Chondrocyte (in vitro differentiated cells): ENCODE data around the gene MRPL47. TPM values are rescaled to one million over a fixed set of nuclear protein-coding genes. Genes with fewer than 3 reads are reported as not detected.

Experiments
- DNase-seq: peaks from one replicate; pipeline ENCODE4 v3.0.0; 2021; ENCODE audit warnings: mixed read lengths, low spot score
- H3K27ac Mint-ChIP-seq: one replicate; pipeline ENCODE4 v1.8.0; 2021; ENCODE audit warnings: mild to moderate bottlenecking, moderate library complexity, mixed read lengths; ENCODE audit not compliant: unreplicated experiment
- H3K27me3 Mint-ChIP-seq: 2 replicates; pipeline ENCODE4 v1.8.0; 2021; ENCODE audit warnings: low read depth, mixed read lengths
- H3K36me3 Mint-ChIP-seq: 2 replicates; pipeline ENCODE4 v1.8.0; 2021; ENCODE audit warnings: low read depth, mixed read lengths
- H3K4me1 Mint-ChIP-seq: 2 replicates; pipeline ENCODE4 v1.8.0; 2021; ENCODE audit warnings: low read depth, mild to moderate bottlenecking, mixed read lengths
- H3K4me3 Mint-ChIP-seq: one replicate; pipeline ENCODE4 v1.8.0; 2021; ENCODE audit warnings: mild to moderate bottlenecking, moderate library complexity, mixed read lengths; ENCODE audit not compliant: unreplicated experiment
- H3K9me3 Mint-ChIP-seq: 2 replicates; pipeline ENCODE4 v1.8.0; 2021; ENCODE audit warnings: low read depth, mixed read lengths
- total RNA-seq: library from RNA; stranded (reverse); gene quantifications from 3 replicates; pipeline ENCODE4 v1.2.1, GENCODE V29; 2021
- TF ChIP-seq, protein P1 (sequence below): fragments of 200-600 bp; sonication (generic); IDR thresholded peaks from 2 replicates; pipeline ENCODE4 v1.5.0; 2021; ENCODE audit warnings: antibody characterized with exemption, mild to moderate bottlenecking, moderate library complexity

Gene MRPL47
- total RNA-seq, 1 donor from 2014 or later = 34.0 TPM

DNA sequence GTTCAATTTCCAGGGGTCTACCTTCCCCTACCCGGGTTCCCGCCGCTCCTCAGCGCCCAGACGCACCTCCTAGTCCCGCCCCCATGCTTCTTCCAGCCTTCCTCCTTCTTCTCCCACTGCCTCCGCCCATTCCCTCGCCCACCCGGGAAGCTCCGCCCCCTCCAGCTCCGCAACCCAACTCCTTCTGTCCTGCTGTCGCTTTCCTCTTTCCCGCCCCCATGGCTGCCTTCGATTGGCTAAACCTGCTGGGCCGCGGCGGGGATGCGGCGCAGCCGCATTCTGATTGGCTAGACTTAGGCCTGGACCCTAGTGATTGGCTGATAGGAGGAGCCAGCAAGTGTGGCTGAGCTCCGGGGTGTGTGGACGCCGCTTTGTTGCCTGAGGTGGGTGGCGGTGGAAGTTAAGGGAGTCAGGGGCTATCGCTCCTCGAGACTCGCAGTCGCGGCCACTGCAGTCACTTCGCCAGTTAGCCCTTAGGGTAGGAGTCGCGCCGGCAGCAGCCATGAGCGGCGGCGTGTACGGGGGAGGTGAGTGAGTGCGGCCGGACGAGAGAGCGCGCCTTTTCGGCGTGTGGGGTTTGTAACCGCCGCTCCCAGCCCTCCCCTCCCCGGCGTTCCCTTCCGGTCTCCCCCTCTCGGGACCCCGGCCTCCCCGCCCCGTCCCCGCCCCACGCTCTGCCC lies 41.7 kb downstream of the MRPL47 start, which contains the start of gene ACTL6A:
ACTL6A (plus strand) TSS at position 336 of the 680 bp plus-strand sequence; CDS start at position 503, 167 bp downstream.
- peak within 1 kb of the TSS; percentile 99 for H3K4me3 Mint-ChIP-seq
- TF ChIP-seq, protein P1, sequence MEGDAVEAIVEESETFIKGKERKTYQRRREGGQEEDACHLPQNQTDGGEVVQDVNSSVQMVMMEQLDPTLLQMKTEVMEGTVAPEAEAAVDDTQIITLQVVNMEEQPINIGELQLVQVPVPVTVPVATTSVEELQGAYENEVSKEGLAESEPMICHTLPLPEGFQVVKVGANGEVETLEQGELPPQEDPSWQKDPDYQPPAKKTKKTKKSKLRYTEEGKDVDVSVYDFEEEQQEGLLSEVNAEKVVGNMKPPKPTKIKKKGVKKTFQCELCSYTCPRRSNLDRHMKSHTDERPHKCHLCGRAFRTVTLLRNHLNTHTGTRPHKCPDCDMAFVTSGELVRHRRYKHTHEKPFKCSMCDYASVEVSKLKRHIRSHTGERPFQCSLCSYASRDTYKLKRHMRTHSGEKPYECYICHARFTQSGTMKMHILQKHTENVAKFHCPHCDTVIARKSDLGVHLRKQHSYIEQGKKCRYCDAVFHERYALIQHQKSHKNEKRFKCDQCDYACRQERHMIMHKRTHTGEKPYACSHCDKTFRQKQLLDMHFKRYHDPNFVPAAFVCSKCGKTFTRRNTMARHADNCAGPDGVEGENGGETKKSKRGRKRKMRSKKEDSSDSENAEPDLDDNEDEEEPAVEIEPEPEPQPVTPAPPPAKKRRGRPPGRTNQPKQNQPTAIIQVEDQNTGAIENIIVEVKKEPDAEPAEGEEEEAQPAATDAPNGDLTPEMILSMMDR = no peak
- DNase-seq = peak; percentile 100
- no peaks in the 10 kb centered on the region for H3K27me3 Mint-ChIP-seq
- H3K36me3 Mint-ChIP-seq = no peaks in the 10 kb centered on the region
- peak within 1 kb of the TSS; percentile 97 for H3K27ac Mint-ChIP-seq
- H3K4me1 Mint-ChIP-seq = peaks cover 23% of the 10 kb centered on the region
- H3K9me3 Mint-ChIP-seq = no peaks in the 10 kb centered on the region

DNA sequence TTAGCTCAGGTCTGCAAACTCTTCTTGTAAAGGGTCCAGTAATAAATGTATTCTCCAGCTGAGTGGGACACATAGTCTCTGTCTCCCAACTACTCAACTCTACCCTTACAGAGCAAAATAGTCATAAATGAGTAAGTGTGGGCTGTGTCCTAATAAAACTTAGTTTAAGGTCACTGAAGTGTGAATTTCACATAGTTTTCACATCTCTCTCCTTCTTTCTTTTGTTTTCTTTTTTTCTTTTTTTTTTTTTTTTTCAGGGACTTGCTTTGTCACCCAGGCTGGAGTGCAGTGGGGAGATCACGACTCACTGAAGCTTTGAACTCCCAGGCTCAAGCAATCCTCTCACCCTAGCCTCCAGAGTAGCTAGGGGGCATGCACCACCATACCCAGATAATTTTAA lies 43.6 kb downstream of the MRPL47 start:
- TF ChIP-seq, protein P1 = no peak
- Mint-ChIP-seq H3K36me3 (no peaks in the 10 kb centered on the region), H3K9me3 (no peaks in the 10 kb centered on the region)

DNA sequence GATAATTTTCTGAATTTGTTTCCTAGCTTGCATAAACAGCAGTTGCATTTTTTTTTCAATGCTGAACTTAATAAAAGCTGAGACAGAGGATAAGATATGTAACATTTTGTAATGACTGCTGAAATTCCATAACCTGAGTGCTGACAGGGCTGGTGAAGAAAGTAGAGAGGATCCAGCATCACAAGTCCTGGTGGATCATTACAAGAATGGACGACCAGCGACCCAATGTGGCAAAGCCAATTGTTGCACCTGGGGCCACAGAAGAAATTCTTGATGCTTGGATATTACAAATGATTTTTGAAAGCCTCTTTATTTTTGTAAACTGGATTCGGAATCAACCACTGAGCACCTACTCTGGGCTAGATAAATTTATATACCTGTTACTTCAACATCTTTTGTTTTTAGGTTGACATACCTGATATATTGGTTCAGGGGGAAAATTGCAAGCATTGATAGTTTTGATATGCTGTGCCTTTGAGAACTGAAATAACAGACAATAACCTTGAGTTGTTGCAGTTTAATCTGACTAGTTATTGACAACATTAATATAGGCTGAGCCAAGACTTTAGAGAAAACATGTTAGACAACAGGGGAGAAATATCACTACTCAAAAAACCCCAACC lies 45.6 kb downstream of the MRPL47 start:
- Mint-ChIP-seq H3K9me3 (no peaks in the 10 kb centered on the region), H3K4me1 (peaks cover 15% of the 10 kb centered on the region), H3K27ac (no peak overlapping the region), H3K27me3 (no peaks in the 10 kb centered on the region), H3K4me3 (no peak overlapping the region), H3K36me3 (no peaks in the 10 kb centered on the region)
- TF ChIP-seq, protein P1 = peak; percentile 91
- DNase-seq = no peak

More for the DNA sequence above, 43.6 kb downstream of the MRPL47 start:
- Mint-ChIP-seq H3K27ac (no peak overlapping the region), H3K27me3 (no peaks in the 10 kb centered on the region), H3K4me1 (peaks cover 23% of the 10 kb centered on the region), H3K4me3 (no peak overlapping the region)
- no peak for DNase-seq

DNA sequence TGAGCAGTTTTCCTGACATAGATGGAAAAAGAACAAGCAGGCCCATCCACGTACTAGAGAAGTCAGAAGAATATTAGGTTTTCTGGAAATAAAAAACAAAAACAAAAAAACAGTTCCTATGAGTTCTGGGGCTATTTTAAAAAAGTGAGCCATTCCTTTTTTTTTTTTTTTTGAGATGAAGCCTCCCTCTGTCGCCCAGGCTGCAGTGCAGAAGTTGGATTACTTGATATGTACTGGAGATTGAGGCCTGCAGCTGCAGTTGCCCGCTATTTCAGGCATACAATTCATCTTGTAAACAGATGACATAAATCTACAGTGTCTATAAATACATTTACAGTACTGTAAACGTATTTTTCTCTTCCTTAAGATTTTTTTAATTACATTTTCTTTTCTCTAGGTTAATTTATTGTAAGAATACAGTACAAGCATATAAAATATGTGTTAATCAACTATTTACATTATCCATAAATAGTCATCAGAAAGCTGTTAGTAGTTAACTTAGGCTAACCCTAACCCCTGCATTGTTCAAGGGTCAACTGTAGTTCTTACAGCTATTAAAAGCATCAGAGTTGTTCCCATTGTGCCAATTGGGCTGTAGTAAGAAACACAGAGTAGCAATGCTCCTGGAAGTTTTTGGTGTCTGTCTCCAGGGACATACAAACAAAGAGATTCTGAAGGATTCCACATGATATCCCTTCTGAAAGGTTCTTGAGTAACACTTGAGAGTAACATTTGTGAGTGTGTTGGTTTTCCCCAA lies 52.9 kb downstream of the MRPL47 start:
- Mint-ChIP-seq H3K4me3 (no peak overlapping the region), H3K9me3 (peaks cover 4% of the 10 kb centered on the region), H3K27ac (no peak overlapping the region), H3K4me1 (no peaks in the 10 kb centered on the region), H3K27me3 (no peaks in the 10 kb centered on the region), H3K36me3 (no peaks in the 10 kb centered on the region)
- DNase-seq = no peak
- TF ChIP-seq, protein P1 = no peak

DNA sequence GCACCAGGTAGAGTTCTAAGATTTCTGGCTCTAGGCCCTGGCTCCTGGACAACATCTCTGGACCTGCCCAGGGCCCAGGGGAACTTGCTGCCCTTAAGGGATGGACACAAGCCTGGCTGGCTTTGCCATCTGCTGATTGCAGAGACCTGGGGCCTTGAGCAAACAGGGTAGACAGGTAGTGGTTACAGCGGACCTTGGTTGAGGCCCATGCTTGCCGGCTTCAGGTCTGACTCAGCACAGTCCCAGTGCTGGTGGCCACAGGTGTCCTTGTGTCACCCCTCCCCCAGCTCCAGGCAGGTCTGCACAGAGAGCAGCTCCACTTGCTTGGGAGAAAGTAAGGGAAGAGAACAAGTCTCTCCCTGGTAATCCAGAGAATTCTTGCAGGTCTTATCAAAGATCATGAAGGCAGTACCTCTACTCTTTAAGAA lies 57.6 kb downstream of the MRPL47 start:
- TF ChIP-seq, protein P1 = no peak
- no peak overlapping the region for H3K27ac Mint-ChIP-seq
- no peak overlapping the region for H3K4me3 Mint-ChIP-seq
- no peaks in the 10 kb centered on the region for H3K27me3 Mint-ChIP-seq
- H3K9me3 Mint-ChIP-seq = peaks cover 4% of the 10 kb centered on the region
- no peak for DNase-seq
- peaks cover 3% of the 10 kb centered on the region for H3K4me1 Mint-ChIP-seq
- H3K36me3 Mint-ChIP-seq = no peaks in the 10 kb centered on the region
